ENCODE data around the gene BAAT. TPM values are rescaled to one million over a fixed set of nuclear protein-coding genes. Genes with fewer than 3 reads are reported as not detected.

BAAT gene
- total RNA-seq, 2 experiments from 2014 or later: not detected

DNA sequence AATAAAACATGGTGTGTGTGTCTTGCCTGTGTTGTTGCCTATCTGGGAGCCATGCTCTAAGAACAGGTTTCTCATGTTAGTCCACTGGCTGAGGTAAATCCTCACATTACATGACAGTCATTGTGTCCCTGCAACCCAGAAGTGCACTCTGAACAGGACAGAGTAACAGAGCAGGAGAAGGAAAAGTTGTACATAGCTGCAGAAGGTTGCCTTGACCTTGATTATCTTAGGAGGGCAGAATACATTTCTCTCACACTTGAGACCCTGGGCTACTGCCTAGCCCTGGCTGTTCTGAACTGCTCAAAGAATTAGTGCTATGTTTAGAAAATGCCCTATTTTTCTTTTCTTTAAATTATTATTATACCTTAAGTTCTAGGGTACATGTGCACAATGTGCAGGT is 30.8 kb upstream of the BAAT start:
- ChIA-PET POLR2A (no interaction called here), CTCF (no interaction called here)
- H3K27ac Mint-ChIP-seq: no peak overlapping the region
- H3K4me1 Mint-ChIP-seq: no peaks in the 10 kb centered on the region
- no peak overlapping the region for H3K4me3 Mint-ChIP-seq
- peaks cover 47% of the 10 kb centered on the region for H3K9me3 Mint-ChIP-seq
- H3K36me3 Mint-ChIP-seq (ENCODE audit: low read depth): peaks cover 19% of the 10 kb centered on the region
- no peaks in the 10 kb centered on the region for H3K27me3 Mint-ChIP-seq
- DNase-seq: no peak

DNA sequence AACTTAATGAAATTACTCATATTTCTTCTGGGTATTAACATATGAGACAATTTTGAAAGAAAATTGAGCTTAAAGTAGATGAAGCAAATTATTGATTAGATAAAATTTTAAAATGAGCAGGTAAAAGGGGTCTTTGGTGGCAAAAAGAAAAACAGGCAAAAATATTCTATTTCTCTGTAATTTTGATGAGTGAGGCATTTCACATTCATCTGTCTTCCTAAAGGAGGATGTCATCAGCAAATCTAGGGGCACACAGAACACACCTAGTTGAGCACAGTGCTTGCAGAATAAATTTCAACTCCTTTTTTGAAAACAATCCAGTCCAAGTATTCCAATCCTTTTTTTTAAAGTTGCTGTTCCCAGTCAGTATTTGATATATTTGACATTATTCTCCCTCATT is 30.0 kb upstream of the BAAT start:
- Mint-ChIP-seq H3K27ac (no peak overlapping the region), H3K4me3 (no peak overlapping the region), H3K4me1 (no peaks in the 10 kb centered on the region), H3K9me3 (peaks cover 52% of the 10 kb centered on the region), H3K27me3 (no peaks in the 10 kb centered on the region), H3K36me3 (ENCODE audit: low read depth) (peaks cover 21% of the 10 kb centered on the region)
- POLR2A ChIA-PET: no interaction called here
- CTCF ChIA-PET: no interaction called here
- DNase-seq: no peak

DNA sequence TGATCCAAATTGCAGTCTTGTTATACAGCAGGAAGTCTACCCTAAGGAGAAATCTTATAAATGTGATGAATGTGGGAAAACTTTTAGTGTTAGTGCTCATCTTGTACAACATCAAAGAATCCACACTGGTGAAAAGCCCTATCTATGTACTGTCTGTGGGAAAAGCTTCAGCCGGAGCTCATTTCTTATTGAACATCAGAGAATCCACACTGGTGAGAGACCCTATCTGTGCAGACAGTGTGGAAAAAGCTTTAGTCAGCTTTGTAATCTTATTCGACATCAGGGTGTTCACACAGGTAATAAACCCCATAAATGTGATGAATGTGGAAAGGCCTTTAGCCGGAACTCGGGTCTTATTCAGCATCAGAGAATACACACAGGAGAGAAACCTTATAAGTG is 24.3 kb upstream of the BAAT start:
- CTCF ChIA-PET: interaction anchor here (2.2 kb wide), 1 partner anchor 20 kb away, joined by 5 read pairs; no protein-coding TSS in a partner anchor
- peaks cover 78% of the 10 kb centered on the region for H3K9me3 Mint-ChIP-seq
- DNase-seq: no peak
- no peak overlapping the region for H3K27ac Mint-ChIP-seq
- POLR2A ChIA-PET: interaction anchor here (0.7 to 1.1 kb wide), 2 partner anchors 10 to 11 kb away, joined by 3 read pairs; partner anchors contain the start of genes MRPL50 and ZNF189
- H3K4me3 Mint-ChIP-seq: no peak overlapping the region
- H3K27me3 Mint-ChIP-seq: no peaks in the 10 kb centered on the region
- H3K4me1 Mint-ChIP-seq: no peaks in the 10 kb centered on the region
- peaks cover 75% of the 10 kb centered on the region for H3K36me3 Mint-ChIP-seq (ENCODE audit: low read depth)

DNA sequence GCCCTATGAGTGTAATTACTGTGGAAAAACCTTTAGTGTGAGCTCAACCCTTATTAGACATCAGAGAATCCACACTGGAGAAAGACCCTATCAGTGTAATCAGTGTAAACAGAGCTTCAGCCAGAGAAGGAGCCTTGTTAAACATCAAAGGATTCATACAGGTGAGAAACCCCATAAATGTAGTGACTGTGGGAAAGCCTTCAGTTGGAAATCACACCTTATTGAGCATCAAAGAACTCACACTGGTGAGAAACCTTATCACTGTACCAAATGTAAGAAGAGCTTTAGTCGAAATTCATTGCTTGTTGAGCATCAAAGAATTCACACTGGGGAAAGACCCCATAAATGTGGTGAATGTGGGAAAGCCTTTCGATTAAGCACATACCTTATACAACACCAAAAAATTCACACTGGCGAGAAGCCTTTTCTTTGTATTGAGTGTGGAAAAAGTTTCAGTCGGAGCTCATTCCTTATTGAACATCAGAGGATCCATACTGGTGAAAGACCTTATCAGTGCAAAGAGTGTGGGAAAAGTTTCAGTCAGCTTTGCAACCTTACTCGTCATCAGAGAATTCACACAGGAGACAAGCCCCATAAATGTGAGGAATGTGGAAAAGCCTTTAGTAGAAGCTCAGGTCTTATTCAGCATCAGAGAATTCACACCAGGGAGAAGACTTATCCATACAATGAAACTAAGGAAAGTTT is 23.7 kb upstream of the BAAT start:
- DNase-seq: no peak
- H3K4me3 Mint-ChIP-seq: no peak overlapping the region
- no peak overlapping the region for H3K27ac Mint-ChIP-seq
- no peaks in the 10 kb centered on the region for H3K27me3 Mint-ChIP-seq
- peaks cover 79% of the 10 kb centered on the region for H3K9me3 Mint-ChIP-seq
- H3K36me3 Mint-ChIP-seq (ENCODE audit: low read depth): peaks cover 79% of the 10 kb centered on the region
- no peaks in the 10 kb centered on the region for H3K4me1 Mint-ChIP-seq
- POLR2A ChIA-PET: interaction anchor here (0.7 to 1.1 kb wide), 2 partner anchors 10 kb away, joined by 3 read pairs; partner anchors contain the start of genes MRPL50 and ZNF189
- CTCF ChIA-PET: interaction anchor here (2.2 kb wide), 1 partner anchor 20 kb away, joined by 5 read pairs; no protein-coding TSS in a partner anchor

DNA sequence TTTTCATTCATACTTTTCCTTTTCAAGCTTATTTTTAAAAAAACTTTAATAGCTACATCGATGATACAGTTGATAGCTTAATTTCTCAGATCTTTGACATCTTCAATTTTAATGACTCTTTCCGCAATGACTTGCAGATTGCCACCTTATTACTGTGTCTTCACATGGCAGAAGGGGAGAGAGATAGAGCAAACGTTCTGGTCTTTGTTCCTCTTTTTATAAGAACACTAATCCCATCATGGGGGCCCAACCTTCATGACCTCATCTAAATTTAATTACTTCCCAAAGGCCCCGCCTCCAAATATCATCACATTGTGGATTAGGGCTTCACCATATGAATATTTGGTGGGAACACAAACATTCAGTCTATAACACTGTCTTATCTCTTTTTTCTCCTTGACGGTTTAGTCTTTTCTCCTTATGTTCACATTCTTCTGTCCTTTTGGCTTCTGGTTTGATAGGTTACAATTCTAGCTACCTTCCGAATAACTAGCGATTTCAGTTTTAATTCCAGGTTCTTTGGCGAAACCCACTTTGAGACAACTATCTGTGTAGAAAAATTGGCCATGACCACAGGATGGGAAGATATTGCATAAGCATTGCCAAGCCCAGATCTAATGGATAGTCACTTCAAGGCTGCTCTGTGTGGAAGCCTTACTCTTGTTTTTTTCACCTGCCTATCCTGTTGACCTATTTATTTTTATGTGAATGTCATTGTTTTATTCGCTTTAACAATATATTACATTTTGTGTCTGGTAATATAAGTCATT is 18.9 kb upstream of the BAAT start:
- DNase-seq: no peak
- H3K27ac Mint-ChIP-seq: no peak overlapping the region
- H3K4me1 Mint-ChIP-seq: peaks cover 24% of the 10 kb centered on the region
- H3K9me3 Mint-ChIP-seq: peaks cover 48% of the 10 kb centered on the region
- H3K36me3 Mint-ChIP-seq (ENCODE audit: low read depth): peaks cover 89% of the 10 kb centered on the region
- CTCF ChIA-PET: interaction anchor here (0.6 kb wide), 1 partner anchor 802 kb away, joined by 3 read pairs; no protein-coding TSS in a partner anchor
- H3K4me3 Mint-ChIP-seq: no peak overlapping the region
- POLR2A ChIA-PET: no interaction called here
- H3K27me3 Mint-ChIP-seq: no peaks in the 10 kb centered on the region

DNA sequence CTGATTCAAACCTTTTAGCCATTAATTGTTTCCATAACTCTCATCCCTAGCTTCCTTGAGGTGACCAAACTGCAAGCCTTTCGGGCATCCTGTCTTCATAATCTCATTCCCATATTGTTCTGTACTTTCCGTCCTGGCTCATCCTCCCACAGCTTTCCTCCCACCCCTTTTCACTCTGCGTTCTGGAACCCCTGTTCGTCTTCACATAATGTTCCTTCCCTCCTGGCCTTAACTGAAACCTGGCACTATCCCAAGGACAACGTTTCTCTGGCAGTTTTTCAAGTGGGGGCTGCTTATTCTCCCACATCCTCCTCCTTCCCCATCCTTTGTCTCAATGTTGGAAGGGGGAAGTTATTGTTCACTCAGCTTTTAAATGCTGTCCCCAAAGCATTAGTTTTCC is 15.3 kb upstream of the BAAT start:
- H3K27me3 Mint-ChIP-seq: no peaks in the 10 kb centered on the region
- peaks cover 20% of the 10 kb centered on the region for H3K9me3 Mint-ChIP-seq
- ChIA-PET CTCF (interaction anchor here (1.9 to 2.1 kb wide), 2 partner anchors 12 to 130 kb away, joined by 4 to 16 read pairs; no protein-coding TSS in a partner anchor), POLR2A (interaction anchor here (2.9 kb wide), 1 partner anchor 134 kb away, joined by 27 read pairs; the partner anchor contains the start of gene RNF20)
- no peak for DNase-seq
- peak overlapping the region; percentile 98 for H3K4me3 Mint-ChIP-seq
- peaks cover 72% of the 10 kb centered on the region for H3K36me3 Mint-ChIP-seq (ENCODE audit: low read depth)
- peak overlapping the region; percentile 19 for H3K27ac Mint-ChIP-seq
- peaks cover 43% of the 10 kb centered on the region for H3K4me1 Mint-ChIP-seq

DNA sequence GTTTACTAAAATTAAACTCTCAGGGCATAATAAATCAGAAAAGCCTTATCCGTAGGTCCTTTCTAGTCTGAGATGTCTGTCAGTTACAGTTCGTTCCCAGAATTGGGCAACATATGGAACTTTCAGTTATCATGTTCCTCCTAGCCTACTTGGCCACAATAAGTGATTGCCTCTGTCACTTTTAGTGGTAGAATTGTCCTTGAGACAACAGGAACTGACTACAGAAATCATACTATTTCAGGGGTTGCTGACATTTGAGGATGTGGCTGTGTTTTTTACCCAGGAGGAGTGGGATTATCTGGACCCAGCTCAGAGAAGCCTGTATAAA is 14.8 kb upstream of the BAAT start:
- Mint-ChIP-seq H3K36me3 (ENCODE audit: low read depth) (peaks cover 72% of the 10 kb centered on the region), H3K9me3 (peaks cover 18% of the 10 kb centered on the region), H3K27me3 (no peaks in the 10 kb centered on the region), H3K4me3 (peak overlapping the region; percentile 98), H3K4me1 (peaks cover 48% of the 10 kb centered on the region), H3K27ac (peak overlapping the region; percentile 93)
- ChIA-PET CTCF (interaction anchor here (1.9 to 2.1 kb wide), 2 partner anchors 11 to 130 kb away, joined by 4 to 16 read pairs; no protein-coding TSS in a partner anchor), POLR2A (interaction anchor here (2.9 kb wide), 1 partner anchor 134 kb away, joined by 27 read pairs; the partner anchor contains the start of gene RNF20)
- no peak for DNase-seq

DNA sequence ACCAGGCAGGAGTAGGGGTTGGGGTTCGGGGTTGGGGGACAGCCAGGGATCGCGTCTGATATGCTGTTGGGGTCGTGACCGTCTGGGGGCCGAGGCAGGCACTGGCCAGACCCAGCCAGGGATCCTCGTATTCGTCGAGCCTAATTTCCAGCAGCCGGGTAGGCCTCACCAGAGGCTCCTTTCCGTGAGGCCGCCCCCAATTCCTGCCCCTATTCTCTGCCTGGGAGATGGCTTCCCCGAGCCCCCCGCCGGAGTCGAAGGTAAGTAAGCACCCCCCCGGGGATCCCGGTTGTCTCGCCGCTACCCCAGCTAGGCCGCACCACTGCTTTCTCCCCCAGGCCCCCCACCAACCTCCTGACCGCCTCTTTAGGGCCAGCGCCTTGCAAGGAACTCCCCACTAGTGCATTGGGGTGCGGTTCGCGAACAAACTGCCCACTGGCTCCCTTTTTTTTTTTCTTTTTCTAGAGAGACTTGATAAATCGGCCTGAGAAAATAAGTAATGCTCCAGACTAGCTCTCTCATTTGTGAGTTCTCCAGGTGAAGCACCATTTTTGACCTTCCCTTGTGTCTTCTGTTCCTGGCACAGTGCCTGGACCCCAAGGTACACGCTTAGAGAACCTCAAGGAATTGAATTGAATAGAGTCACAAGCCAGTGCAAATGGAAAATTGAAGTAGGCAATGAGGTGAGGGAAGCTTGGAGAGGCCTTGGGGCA is 14.3 kb upstream of the BAAT start:
- Mint-ChIP-seq H3K36me3 (ENCODE audit: low read depth) (peaks cover 72% of the 10 kb centered on the region), H3K4me3 (peak overlapping the region; percentile 98), H3K27ac (peak overlapping the region; percentile 93), H3K27me3 (no peaks in the 10 kb centered on the region), H3K4me1 (peaks cover 51% of the 10 kb centered on the region), H3K9me3 (peaks cover 21% of the 10 kb centered on the region)
- ChIA-PET CTCF (interaction anchor here (0.9 to 2.1 kb wide), 5 partner anchors 11 to 167 kb away, joined by 3 to 16 read pairs (median 4); partner anchors contain the start of gene RNF20), POLR2A (interaction anchor here (0.8 to 2.9 kb wide), 7 partner anchors 8 to 138 kb away, joined by 3 to 27 read pairs (median 4); partner anchors contain the start of gene RNF20)
- peak; percentile 18 for DNase-seq

DNA sequence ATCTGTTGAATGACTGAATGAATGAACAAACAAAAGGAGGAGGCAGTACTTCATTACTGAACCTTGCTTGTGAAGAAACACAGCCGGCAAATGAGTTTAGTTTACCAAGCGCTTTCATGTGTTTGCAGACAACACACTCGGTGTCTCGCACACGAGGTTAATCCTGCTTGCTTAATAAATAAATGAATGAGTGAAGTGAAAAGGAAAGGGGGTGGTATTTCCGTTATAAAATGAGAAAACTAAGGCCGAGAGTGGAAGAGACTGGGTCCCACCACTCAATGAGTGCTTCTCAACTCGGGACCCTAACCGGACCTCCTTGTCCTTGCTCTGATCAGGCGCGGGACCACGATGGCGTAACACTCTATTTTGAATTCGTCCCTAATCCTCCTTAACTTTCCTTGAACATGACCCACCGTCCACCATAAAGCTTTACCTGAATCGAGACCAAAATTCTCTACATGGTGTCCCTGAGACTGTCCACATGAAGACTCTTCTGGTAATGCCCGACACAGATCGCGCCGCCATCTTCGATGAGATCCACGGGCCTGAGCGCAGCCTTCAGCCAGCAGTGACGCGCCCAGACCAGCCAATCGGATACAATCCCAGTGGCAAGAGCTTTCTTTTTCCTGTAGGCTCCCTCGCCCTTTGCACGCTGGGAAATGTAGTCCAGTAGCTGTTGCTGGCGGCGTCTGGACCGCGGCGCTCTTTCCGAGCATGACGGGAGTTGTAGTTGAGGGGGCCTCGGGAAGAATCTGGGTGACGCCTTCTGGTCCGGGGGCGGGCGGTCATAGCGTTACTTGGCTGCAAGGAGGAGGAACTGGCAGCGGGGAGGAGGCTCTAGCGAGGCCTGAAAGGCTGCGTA is 13.5 kb upstream of the BAAT start, which contains the start of the genes MRPL50 and ZNF189:
Gene MRPL50 (minus strand): TSS at position 551 of the 862 bp plus-strand sequence. CDS start 26 bp downstream, at position 525.
Gene ZNF189 (plus strand): TSS at position 784 of the 862 bp plus-strand sequence. CDS start 306 bp downstream, outside the sequence.
- Mint-ChIP-seq H3K27ac (peak within 1 kb of the TSS; percentile 93), H3K27me3 (no peaks in the 10 kb centered on the region), H3K4me3 (peak within 1 kb of the TSS; percentile 98), H3K4me1 (peaks cover 51% of the 10 kb centered on the region), H3K9me3 (peaks cover 14% of the 10 kb centered on the region), H3K36me3 (ENCODE audit: low read depth) (peaks cover 69% of the 10 kb centered on the region)
- peak; percentile 98 for DNase-seq
- CTCF ChIA-PET: interaction anchor here (0.9 to 2.1 kb wide), 4 partner anchors 10 to 168 kb away, joined by 3 to 16 read pairs (median 6); partner anchors contain the start of gene RNF20
- POLR2A ChIA-PET: interaction anchor here (0.8 to 2.9 kb wide), 7 partner anchors 9 to 139 kb away, joined by 3 to 27 read pairs (median 4); partner anchors contain the start of gene RNF20

DNA sequence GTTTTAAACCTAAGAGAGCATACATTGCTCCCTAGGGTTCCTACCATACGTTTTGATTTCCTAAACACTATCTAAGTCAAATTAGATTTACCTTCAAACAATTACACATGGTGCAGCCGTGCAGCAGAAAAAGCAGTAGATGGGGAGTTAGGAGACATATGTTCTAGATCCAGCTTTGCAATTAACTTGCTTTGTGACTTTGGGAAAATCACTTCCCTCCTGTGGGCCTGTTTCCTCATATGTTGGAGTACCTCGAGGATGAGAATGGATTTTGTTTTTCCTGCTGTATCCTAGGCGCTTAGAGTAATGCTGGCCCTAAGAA is 12.9 kb upstream of the BAAT start:
- Mint-ChIP-seq H3K36me3 (ENCODE audit: low read depth) (peaks cover 68% of the 10 kb centered on the region), H3K27me3 (no peaks in the 10 kb centered on the region), H3K4me3 (peak overlapping the region; percentile 98), H3K4me1 (peaks cover 55% of the 10 kb centered on the region), H3K9me3 (peaks cover 14% of the 10 kb centered on the region), H3K27ac (peak overlapping the region; percentile 93)
- CTCF ChIA-PET: interaction anchor here (1.2 to 1.7 kb wide), 2 partner anchors 135 to 168 kb away, joined by 3 to 9 read pairs; partner anchors contain the start of gene RNF20
- POLR2A ChIA-PET: interaction anchor here (1.2 to 2.9 kb wide), 3 partner anchors 9 to 136 kb away, joined by 4 to 27 read pairs (median 8); partner anchors contain the start of gene RNF20
- no peak for DNase-seq

DNA sequence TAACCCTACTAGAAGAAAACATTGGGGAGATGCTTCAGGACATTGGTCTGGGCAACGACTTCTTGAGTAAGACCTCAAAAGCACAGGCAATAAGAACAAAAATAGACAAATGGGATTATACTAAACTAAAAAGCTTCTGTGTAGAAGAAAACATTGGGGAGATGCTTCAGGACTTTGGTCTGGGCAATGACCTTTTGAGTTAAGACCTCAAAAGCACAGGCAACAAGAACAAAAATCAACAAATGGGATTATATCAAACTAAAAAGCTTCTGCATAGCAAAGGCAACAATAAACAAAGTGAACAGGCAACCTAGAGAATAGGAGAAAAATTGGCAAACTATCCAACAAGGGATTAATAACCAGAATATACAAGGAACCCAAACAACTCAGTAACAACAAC is 9.9 kb upstream of the BAAT start:
- Mint-ChIP-seq H3K4me3 (no peak overlapping the region), H3K36me3 (ENCODE audit: low read depth) (peaks cover 66% of the 10 kb centered on the region), H3K4me1 (peaks cover 38% of the 10 kb centered on the region), H3K27ac (no peak overlapping the region), H3K9me3 (peaks cover 21% of the 10 kb centered on the region), H3K27me3 (no peaks in the 10 kb centered on the region)
- ChIA-PET POLR2A (no interaction called here), CTCF (no interaction called here)
- no peak for DNase-seq
